Keratinocyte (primary cell): ENCODE data around the gene MYB. TPM values are rescaled to one million over a fixed set of nuclear protein-coding genes. Genes with fewer than 3 reads are reported as not detected.

Experiments
- DNase-seq: peaks from one replicate; pipeline ENCODE4 v3.0.0-alpha.2; 2011; ENCODE audit warnings: low read depth, missing footprints, low spot score
- FAIRE-seq: peaks from 2 replicates; lab custom pipeline; 2011; peaks lifted over from hg19 to GRCh38; lab: Jason Lieb, UNC
- H2AFZ ChIP-seq: 2 replicates; pipeline ENCODE4 v1.6.0; 2012; ENCODE audit warnings: low read length, control low read depth, inconsistent platforms; ENCODE audit not compliant: control insufficient read depth
- H3K27ac ChIP-seq: 2 replicates; pipeline ENCODE4 v1.5.1; 2011; ENCODE audit warnings: low read length; ENCODE audit not compliant: control insufficient read depth, insufficient read depth
- H3K27me3 ChIP-seq: 3 replicates; pipeline ENCODE4 v1.6.0; 2011; ENCODE audit warnings: low read length; ENCODE audit not compliant: control insufficient read depth, insufficient read depth; ENCODE audit errors: extremely low read depth
- H3K36me3 ChIP-seq, 2 experiments: 2 replicates in 1 of 2; 3 replicates in 1 of 2; pipeline ENCODE4 v1.5.1; 2011; ENCODE audit warnings: low read length in 2 of 2, mild to moderate bottlenecking in 1 of 2; ENCODE audit not compliant: control insufficient read depth in 2 of 2, insufficient read depth in 2 of 2; ENCODE audit errors: extremely low read depth in 1 of 2
- H3K4me1 ChIP-seq: 3 replicates; pipeline ENCODE4 v1.5.1; 2011; ENCODE audit warnings: low read length; ENCODE audit not compliant: control insufficient read depth, insufficient read depth; ENCODE audit errors: extremely low read depth
- H3K4me2 ChIP-seq: 3 replicates; pipeline ENCODE4 v1.6.0; 2011; ENCODE audit warnings: low read depth, low read length; ENCODE audit not compliant: control insufficient read depth, insufficient read depth; ENCODE audit errors: extremely low read depth
- H3K4me3 ChIP-seq, 3 experiments: fragments of 200-600 bp in 1 of 3; sonication (generic) in 1 of 3; 2 replicates in 2 of 3; 3 replicates in 1 of 3; pipeline ENCODE4 v1.5.1; 2011 to 2016; ENCODE audit warnings: low read length in 3 of 3, mild to moderate bottlenecking in 3 of 3, control low read depth in 2 of 3, inconsistent platforms in 1 of 3, low read depth in 1 of 3, mixed read lengths in 1 of 3, mixed run types in 1 of 3, moderate library complexity in 1 of 3; ENCODE audit not compliant: control insufficient read depth in 2 of 3, insufficient read depth in 2 of 3; ENCODE audit errors: extremely low read depth in 1 of 3
- H3K79me2 ChIP-seq: 2 replicates; pipeline ENCODE4 v1.6.0; 2012; ENCODE audit warnings: low read length; ENCODE audit not compliant: control insufficient read depth, insufficient read depth
- H3K9ac ChIP-seq: 3 replicates; pipeline ENCODE4 v1.6.0; 2011; ENCODE audit warnings: low read length; ENCODE audit not compliant: control insufficient read depth, insufficient read depth; ENCODE audit errors: extremely low read depth
- H3K9me1 ChIP-seq: 3 replicates; pipeline ENCODE4 v1.6.0; 2011; ENCODE audit warnings: low read length; ENCODE audit not compliant: control insufficient read depth, insufficient read depth; ENCODE audit errors: extremely low read depth
- H3K9me3 ChIP-seq: 2 replicates; pipeline ENCODE4 v1.5.1; 2012; ENCODE audit warnings: low read depth, low read length; ENCODE audit not compliant: control insufficient read depth
- H4K20me1 ChIP-seq: 3 replicates; pipeline ENCODE4 v1.6.0; 2011; ENCODE audit warnings: low read length; ENCODE audit not compliant: control insufficient read depth, insufficient read depth; ENCODE audit errors: extremely low read depth
- EZH2 ChIP-seq: IDR thresholded peaks from one replicate; pipeline ENCODE4 v1.6.1; 2012; ENCODE audit warnings: inconsistent platforms, mild to moderate bottlenecking, low read length, moderate library complexity
- dilution Hi-C: fragments of 300-500 bp; cut with MboI; formaldehyde crosslinking; loops from one replicate; pipeline ENCODE4 v1.7.0; 2020; ENCODE audit warnings: low sequenced_read_pairs; ENCODE audit not compliant: extremely low pct_ligation_motif_present
- polyA plus RNA-seq, 5 experiments: library from polyadenylated mRNA; depleted of rRNA in 3 of 5; stranded (reverse) in 3 of 5; stranded (forward) in 1 of 5; unstranded in 1 of 5; fragments of >200 nt; gene quantifications; 1 replicate in 1 of 5; 2 replicates in 3 of 5; 3 replicates in 1 of 5; pipeline versions ENCODE4 v1.2.1 to v1.2.3, GENCODE V29; 2011 to 2012; ENCODE audit warnings: missing spikeins in 2 of 5, low read depth in 1 of 5, low replicate concordance in 1 of 5
- TF ChIP-seq, protein P1 (sequence below), 3 experiments: IDR thresholded peaks in 1 of 3; conservative IDR thresholded peaks in 1 of 3; optimal IDR thresholded peaks in 1 of 3; 2 replicates in 2 of 3; 3 replicates in 1 of 3; pipeline versions ENCODE3 to v1.5.1; 2011; ENCODE audit warnings: low read length in 3 of 3, mild to moderate bottlenecking in 3 of 3, moderate library complexity in 2 of 3, control low read depth in 1 of 3, inconsistent platforms in 1 of 3; ENCODE audit not compliant: insufficient read depth in 2 of 3; ENCODE audit errors: extremely low read depth in 1 of 3

Gene MYB
- polyA plus RNA-seq, 1 donor (not counting 4 experiments of a cell fraction or from before 2014, with no cell fraction given): 0.04 TPM

DNA sequence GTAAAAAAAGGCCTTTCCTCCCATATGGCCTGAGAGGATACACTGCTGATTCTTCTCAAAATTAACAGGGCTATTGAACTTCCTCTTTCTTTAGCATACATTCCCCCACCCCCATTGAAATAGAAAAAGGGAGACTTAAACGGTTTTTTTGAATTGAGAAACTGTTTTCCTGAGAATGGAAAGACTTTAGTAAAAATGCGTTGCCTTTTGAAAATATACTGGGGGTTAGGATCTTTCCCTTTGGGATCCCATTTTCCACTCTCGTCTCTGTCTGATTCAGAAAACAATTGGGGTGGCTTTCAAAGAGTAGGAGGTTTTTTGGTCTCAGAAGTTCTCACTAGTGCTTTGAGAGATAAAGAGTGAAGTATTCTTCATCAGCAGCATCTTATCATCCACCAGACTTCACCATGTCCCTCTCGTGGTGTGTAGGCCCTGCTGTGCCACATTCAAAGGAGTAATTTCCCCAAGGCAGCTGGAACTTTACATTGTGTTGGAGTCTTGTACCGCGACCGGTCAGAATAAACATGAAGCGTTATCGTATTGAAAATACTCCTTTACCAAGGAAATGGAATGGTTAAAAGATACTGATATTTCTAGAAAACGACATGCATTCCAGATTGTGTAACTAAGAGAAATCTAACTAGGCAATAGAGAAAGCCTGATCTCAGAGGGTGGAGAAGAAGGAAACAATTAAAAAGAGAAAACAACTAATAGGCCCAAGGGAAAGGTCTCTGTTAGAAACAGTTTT is 10.6 kb downstream of the MYB start:
- no peaks in the 10 kb centered on the region for H3K4me1 ChIP-seq
- FAIRE-seq (no peak), DNase-seq (no peak)
- H3K27ac ChIP-seq: no peak overlapping the region
- H3K4me2 ChIP-seq: no peak overlapping the region
- no peak overlapping the region for H2AFZ ChIP-seq
- no peaks in the 10 kb centered on the region for H3K9me3 ChIP-seq
- no peaks in the 10 kb centered on the region for H4K20me1 ChIP-seq
- no peaks in the 10 kb centered on the region for H3K79me2 ChIP-seq
- H3K36me3 ChIP-seq: no peaks in the 10 kb centered on the region
- H3K27me3 ChIP-seq: no peaks in the 10 kb centered on the region
- no peak overlapping the region for H3K9ac ChIP-seq
- no peak overlapping the region for H3K4me3 ChIP-seq
- dilution Hi-C loops: no loop called here
- TF ChIP-seq, protein P1, sequence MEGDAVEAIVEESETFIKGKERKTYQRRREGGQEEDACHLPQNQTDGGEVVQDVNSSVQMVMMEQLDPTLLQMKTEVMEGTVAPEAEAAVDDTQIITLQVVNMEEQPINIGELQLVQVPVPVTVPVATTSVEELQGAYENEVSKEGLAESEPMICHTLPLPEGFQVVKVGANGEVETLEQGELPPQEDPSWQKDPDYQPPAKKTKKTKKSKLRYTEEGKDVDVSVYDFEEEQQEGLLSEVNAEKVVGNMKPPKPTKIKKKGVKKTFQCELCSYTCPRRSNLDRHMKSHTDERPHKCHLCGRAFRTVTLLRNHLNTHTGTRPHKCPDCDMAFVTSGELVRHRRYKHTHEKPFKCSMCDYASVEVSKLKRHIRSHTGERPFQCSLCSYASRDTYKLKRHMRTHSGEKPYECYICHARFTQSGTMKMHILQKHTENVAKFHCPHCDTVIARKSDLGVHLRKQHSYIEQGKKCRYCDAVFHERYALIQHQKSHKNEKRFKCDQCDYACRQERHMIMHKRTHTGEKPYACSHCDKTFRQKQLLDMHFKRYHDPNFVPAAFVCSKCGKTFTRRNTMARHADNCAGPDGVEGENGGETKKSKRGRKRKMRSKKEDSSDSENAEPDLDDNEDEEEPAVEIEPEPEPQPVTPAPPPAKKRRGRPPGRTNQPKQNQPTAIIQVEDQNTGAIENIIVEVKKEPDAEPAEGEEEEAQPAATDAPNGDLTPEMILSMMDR (optimal IDR thresholded peaks at IDR 0.05 in 1 of 3, IDR thresholded peaks at IDR 0.05 in 1 of 3, conservative IDR thresholded peaks at IDR 0.05 in 1 of 3; ENCODE audit: extremely low read depth in 1 of 3, insufficient read depth in 2 of 3, low read length in 3 of 3): no peak
- no peak for TF ChIP-seq EZH2
- no peaks in the 10 kb centered on the region for H3K9me1 ChIP-seq

DNA sequence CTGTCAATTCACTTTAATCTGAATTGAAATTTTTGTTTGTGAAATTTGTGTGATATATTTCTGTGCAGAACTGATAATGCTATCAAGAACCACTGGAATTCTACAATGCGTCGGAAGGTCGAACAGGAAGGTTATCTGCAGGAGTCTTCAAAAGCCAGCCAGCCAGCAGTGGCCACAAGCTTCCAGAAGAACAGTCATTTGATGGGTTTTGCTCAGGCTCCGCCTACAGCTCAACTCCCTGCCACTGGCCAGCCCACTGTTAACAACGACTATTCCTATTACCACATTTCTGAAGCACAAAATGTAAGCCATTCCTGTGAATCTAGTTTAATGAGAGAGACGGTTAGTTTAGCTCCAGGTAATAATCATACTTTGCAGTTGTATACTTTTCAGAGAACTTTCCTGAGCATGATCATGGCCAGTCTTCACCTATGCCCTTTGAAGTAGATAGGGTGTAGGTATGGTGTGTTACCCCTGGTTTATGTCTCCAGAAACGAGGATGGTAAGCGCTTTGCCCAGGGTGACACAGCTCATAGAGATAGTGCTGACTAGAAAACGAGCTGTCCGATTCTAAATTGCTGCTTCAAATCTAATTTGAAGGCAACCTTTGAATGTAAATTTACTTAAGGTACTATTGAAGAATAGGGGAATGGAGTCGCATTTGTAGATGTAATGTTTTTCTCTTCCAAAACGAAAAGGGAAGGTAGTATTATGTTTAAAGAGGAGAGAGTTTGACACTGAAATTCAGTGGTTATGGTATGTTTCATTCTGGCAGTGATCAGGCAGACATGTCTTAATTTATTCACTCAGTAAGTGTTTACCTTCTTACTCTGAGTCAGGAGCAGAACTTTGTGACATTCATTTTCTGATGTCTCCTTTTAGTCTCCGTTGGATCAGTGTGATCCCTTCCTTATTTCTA is 11.4 kb downstream of the MYB start:
- H2AFZ ChIP-seq: no peak overlapping the region
- H3K27ac ChIP-seq: no peak overlapping the region
- no peaks in the 10 kb centered on the region for H3K4me1 ChIP-seq
- no peak overlapping the region for H3K4me2 ChIP-seq
- TF ChIP-seq, protein P1 (optimal IDR thresholded peaks at IDR 0.05 in 1 of 3, IDR thresholded peaks at IDR 0.05 in 1 of 3, conservative IDR thresholded peaks at IDR 0.05 in 1 of 3; ENCODE audit: extremely low read depth in 1 of 3, insufficient read depth in 2 of 3, low read length in 3 of 3): no peak
- TF ChIP-seq EZH2: no peak
- H3K9ac ChIP-seq: no peak overlapping the region
- no peak for FAIRE-seq
- H3K36me3 ChIP-seq: no peaks in the 10 kb centered on the region
- H3K4me3 ChIP-seq: no peak overlapping the region
- H3K9me1 ChIP-seq: no peaks in the 10 kb centered on the region
- H3K9me3 ChIP-seq: no peaks in the 10 kb centered on the region
- no peaks in the 10 kb centered on the region for H4K20me1 ChIP-seq
- no peaks in the 10 kb centered on the region for H3K27me3 ChIP-seq
- no peak for DNase-seq
- no peaks in the 10 kb centered on the region for H3K79me2 ChIP-seq
- dilution Hi-C loops: no loop called here
